ENCODE data around the gene TRIM2. TPM values are rescaled to one million over a fixed set of nuclear protein-coding genes. Genes with fewer than 3 reads are reported as not detected.
A peak's percentile ranks its signal among the peaks of the same experiment; 100 is the strongest.

TRIM2 gene
- total RNA-seq, 2 experiments from 2014 or later = 0.06 to 0.29 TPM

DNA sequence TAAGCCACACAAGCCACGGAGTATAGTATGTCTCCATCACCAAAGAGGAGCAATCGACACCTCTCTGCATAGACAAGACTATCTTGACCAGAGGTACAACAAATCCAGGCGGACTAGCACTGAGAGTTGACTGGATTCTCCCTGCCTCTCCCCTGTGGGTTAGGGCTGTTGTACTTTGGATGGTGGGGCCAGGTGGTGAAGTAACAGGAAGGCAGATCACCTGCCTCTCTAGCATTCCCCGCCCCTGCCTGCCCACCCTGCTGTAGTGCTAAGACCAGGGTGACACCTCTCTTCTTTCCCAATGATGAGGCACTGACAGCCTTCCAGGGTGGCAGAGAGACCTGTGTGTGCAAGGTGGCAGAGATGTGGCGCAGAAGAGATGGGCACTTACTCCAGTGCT lies 47.5 kb upstream of the TRIM2 start:
- intact Hi-C loops (cut with micrococcal nuclease; ENCODE audit: unreplicated experiment) = no loop called here
- H3K4me2 ChIP-seq (ENCODE audit: low read length) = no peak overlapping the region
- no peak overlapping the region for H3K27ac ChIP-seq (ENCODE audit: low read depth, low read length, poor library complexity, severe bottlenecking)
- no peak for TF ChIP-seq CTCF (conservative IDR thresholded peaks at IDR 0.05; ENCODE audit: low read length)
- no peak for TF ChIP-seq EZH2phosphoT487 (IDR thresholded peaks at IDR 0.05; ENCODE audit: borderline replicate concordance, low read depth, low read length)
- no peak for DNase-seq (ENCODE audit: low spot score)
- no peaks in the 10 kb centered on the region for H3K79me2 ChIP-seq (ENCODE audit: insufficient read depth, low read depth, low read length)
- ChIA-PET POLR2A (interaction anchor here (0.6 to 0.7 kb wide), 2 partner anchors 10 to 343 kb away, joined by 3 to 7 read pairs; no protein-coding TSS in a partner anchor), CTCF (ENCODE audit: unreplicated experiment) (no interaction called here)
- peaks cover 23% of the 10 kb centered on the region for H3K4me1 ChIP-seq (ENCODE audit: insufficient read depth, low read length, poor library complexity, severe bottlenecking)
- H3K9me3 ChIP-seq (ENCODE audit: low read length) = no peaks in the 10 kb centered on the region
- no TSS peak for BruUV-seq (replicated peaks)
- H3K9me2 ChIP-seq (ENCODE audit: insufficient read depth, low read length) = no peaks in the 10 kb centered on the region
- no peaks in the 10 kb centered on the region for H4K20me1 ChIP-seq (ENCODE audit: insufficient read depth, low read length)
- H3K4me3 ChIP-seq (ENCODE audit: low read depth, low read length, poor library complexity, severe bottlenecking) = no peak overlapping the region
- no peaks in the 10 kb centered on the region for H3K36me3 ChIP-seq (ENCODE audit: insufficient read depth, low read length)
- H2AFZ ChIP-seq (ENCODE audit: low read length) = peak overlapping the region; percentile 11; the same call in 1 of the 2 replicates

DNA sequence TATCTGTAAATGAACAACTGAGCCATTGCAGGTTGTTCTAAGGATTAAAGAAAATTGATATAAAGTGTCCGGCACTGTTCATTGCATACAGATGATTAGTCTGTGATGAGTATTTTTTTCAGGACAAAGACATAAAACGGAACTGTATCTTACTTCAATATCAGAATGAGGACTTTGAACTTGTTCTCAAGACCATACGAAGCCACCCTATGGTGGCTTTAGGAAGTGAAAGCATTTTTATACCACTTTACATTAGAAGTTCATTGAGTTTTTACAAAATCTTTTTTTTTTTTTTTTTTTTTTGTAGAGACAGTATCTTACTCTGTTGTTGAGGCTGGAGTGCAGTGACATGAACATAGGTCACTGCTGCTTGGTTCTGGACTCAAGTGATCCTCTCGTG lies 45.2 kb upstream of the TRIM2 start:
- Histone ChIP-seq H3K9me3 (ENCODE audit: low read length) (no peaks in the 10 kb centered on the region), H3K4me1 (ENCODE audit: insufficient read depth, low read length, poor library complexity, severe bottlenecking) (peaks cover 19% of the 10 kb centered on the region), H3K27ac (ENCODE audit: low read depth, low read length, poor library complexity, severe bottlenecking) (no peak overlapping the region), H3K4me3 (ENCODE audit: low read depth, low read length, poor library complexity, severe bottlenecking) (no peak overlapping the region), H2AFZ (ENCODE audit: low read length) (no peak overlapping the region), H3K4me2 (ENCODE audit: low read length) (no peak overlapping the region), H3K36me3 (ENCODE audit: insufficient read depth, low read length) (no peaks in the 10 kb centered on the region), H3K79me2 (ENCODE audit: insufficient read depth, low read depth, low read length) (no peaks in the 10 kb centered on the region), H3K9me2 (ENCODE audit: insufficient read depth, low read length) (no peaks in the 10 kb centered on the region), H4K20me1 (ENCODE audit: insufficient read depth, low read length) (no peaks in the 10 kb centered on the region)
- intact Hi-C loops (cut with micrococcal nuclease; ENCODE audit: unreplicated experiment) = no loop called here
- DNase-seq (ENCODE audit: low spot score) = peak; percentile 20
- ChIA-PET CTCF (ENCODE audit: unreplicated experiment) (no interaction called here), POLR2A (interaction anchor here (0.8 kb wide), 1 partner anchor 40 kb away, joined by 3 read pairs; no protein-coding TSS in a partner anchor)
- TF ChIP-seq CTCF (conservative IDR thresholded peaks at IDR 0.05; ENCODE audit: low read length) (peak; percentile 36; the same call in 1 of the 2 replicates), EZH2phosphoT487 (IDR thresholded peaks at IDR 0.05; ENCODE audit: borderline replicate concordance, low read depth, low read length) (no peak)
- no TSS peak for BruUV-seq (replicated peaks)

DNA sequence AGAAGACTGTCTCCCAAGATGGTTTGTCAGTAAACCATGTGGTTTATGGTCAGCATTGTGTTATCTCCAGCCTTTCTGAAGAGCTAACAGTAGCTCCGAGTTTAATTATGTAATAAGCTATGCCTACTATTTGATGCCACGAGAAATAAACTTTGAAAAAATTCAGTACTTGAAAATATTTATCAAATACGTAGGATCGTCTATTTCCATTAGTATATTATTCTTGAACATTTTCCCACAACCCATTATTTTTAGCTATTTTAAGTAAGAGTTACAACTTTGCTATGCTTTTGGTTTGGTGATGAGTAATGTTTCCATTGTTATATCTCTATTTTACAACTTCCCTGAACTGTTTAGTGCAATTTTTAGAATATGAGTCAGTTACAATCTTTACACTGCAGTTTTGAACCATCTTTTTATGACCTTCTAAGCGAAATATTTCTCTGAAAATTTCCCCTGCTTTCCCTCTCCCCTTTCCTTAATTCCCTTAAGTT lies 44.5 kb upstream of the TRIM2 start:
- Histone ChIP-seq H3K4me1 (ENCODE audit: insufficient read depth, low read length, poor library complexity, severe bottlenecking) (peaks cover 18% of the 10 kb centered on the region), H3K4me2 (ENCODE audit: low read length) (no peak overlapping the region), H3K9me3 (ENCODE audit: low read length) (no peaks in the 10 kb centered on the region), H3K9me2 (ENCODE audit: insufficient read depth, low read length) (no peaks in the 10 kb centered on the region), H3K27ac (ENCODE audit: low read depth, low read length, poor library complexity, severe bottlenecking) (no peak overlapping the region), H3K36me3 (ENCODE audit: insufficient read depth, low read length) (no peaks in the 10 kb centered on the region), H3K4me3 (ENCODE audit: low read depth, low read length, poor library complexity, severe bottlenecking) (no peak overlapping the region), H4K20me1 (ENCODE audit: insufficient read depth, low read length) (no peaks in the 10 kb centered on the region), H3K79me2 (ENCODE audit: insufficient read depth, low read depth, low read length) (no peaks in the 10 kb centered on the region), H2AFZ (ENCODE audit: low read length) (no peak overlapping the region)
- ChIA-PET CTCF (ENCODE audit: unreplicated experiment) (no interaction called here), POLR2A (interaction anchor here (0.7 kb wide), 1 partner anchor 560 kb away, joined by 3 read pairs; no protein-coding TSS in a partner anchor)
- TF ChIP-seq EZH2phosphoT487 (IDR thresholded peaks at IDR 0.05; ENCODE audit: borderline replicate concordance, low read depth, low read length) (no peak), CTCF (conservative IDR thresholded peaks at IDR 0.05; ENCODE audit: low read length) (no peak)
- intact Hi-C loops (cut with micrococcal nuclease; ENCODE audit: unreplicated experiment) = no loop called here
- no peak for DNase-seq (ENCODE audit: low spot score)
- BruUV-seq (replicated peaks) = no TSS peak
